ENCODE data around the gene KBTBD4.
"Not testable (repeated sequence)": the region's sequence is repeated elsewhere in the genome, so short reads cannot be mapped to it uniquely, and the experiment has no call there.

Gene KBTBD4

GRCh38 chr11:47558695-47559094, 20.1 kb downstream of the KBTBD4 start:
- DNase-seq (ENCODE audit: low spot score) = no peak

- not testable (repeated sequence) for DNase-seq (ENCODE audit: low spot score)
These were observed 21.8 kb downstream of the KBTBD4 start for GRCh38 chr11:47557004-47557403.

- no peak for DNase-seq (ENCODE audit: low spot score)
These were observed 25.4 kb downstream of the KBTBD4 start for GRCh38 chr11:47553406-47553743.

DNA sequence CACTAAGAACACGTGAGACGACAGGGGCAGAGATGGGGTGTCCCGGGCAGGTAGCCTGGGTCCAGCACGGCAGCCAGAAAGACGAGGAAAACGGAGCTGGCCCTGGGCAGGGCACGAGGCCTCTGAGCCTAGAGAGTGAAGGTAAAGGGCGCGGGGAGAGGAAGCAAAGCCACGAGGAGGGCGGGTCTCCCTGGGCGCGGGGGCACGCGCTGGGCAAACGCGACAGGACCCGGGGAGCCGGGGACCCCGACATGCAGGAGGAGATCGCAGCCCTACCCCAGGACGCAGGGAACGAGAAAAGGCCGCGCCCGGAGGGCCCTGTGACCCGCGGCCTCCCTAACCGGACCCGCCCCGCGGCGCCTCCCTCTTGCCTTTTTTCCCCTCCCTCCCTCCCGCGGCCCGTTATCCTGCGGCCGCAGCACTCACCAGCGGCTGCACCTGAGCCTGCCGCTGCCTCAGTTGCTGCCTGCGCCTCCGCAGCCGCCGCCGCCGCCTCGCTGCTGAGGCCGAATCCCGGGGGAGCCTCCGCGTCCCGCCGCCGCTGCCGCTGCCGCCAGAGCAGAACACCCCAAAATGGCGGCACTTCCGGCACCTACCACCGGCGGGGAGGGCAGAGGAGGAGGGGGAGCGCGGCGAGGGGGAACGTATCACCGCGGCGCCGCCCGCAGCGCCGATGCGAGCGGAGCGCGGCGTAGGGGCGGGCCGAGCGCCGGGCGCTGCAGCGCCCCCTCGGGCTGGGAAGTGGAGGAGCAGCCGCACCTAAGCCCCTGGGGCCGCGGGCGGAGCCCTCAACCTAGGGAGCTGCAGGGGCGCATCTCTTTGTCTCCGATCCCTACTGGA, 26.0 kb downstream of the KBTBD4 start, which contains the start of gene CELF1:
Gene CELF1, minus strand, starts transcription at position 567 of the 840 bp plus-strand sequence. CDS start 53,609 bp downstream, outside the sequence.
- peak; percentile 95 for DNase-seq (ENCODE audit: low spot score)

DNA sequence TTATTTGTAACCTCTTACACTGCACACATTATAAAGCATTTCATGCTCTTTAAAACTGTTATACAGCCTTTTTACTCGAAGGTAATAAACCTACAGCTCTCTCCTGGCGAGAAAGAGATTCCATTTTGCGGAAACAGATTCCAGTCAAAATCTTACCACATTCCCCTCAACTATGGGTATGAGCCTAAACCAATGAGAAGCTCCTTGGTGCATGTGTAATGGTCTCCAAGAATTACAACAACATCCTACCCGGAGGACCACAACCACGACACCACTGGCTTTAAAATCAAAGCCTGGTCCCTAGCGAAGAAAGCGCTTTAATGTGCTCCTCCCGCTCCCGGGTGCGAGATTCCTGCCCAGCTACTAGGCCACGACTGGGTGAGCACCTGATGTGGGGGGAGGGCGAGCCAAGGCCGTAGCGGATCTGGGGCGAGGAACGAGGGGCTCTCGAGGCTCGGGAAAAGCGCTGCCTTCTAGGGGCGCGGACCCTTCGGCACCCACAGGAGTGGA, 26.7 kb downstream of the KBTBD4 start:
- DNase-seq (ENCODE audit: low spot score) = no peak

GRCh38 chr11:47551086-47551485, 27.7 kb downstream of the KBTBD4 start:
- DNase-seq (ENCODE audit: low spot score) = no peak

- DNase-seq (ENCODE audit: low spot score) = no peak
These were observed 28.3 kb downstream of the KBTBD4 start for GRCh38 chr11:47550288-47551047.

DNA sequence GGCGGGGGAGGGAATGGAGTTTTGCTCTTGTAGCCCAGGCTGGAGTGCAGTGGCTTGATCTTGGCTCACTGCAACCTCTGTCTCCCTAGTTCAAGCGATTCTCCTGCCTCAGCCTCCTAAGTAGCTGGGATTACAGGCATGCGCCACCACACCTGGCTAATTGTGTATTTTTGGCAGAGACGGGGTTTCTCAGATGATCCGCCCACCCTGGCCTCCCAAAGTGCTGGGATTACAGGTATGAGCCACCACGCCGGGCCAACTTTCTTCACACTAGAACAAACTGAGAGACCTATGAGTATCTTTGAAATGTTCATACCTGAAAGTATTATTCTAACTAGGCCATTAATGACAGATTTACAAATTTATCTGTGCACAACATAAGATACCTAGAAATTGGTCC, 32.5 kb downstream of the KBTBD4 start:
- not testable (repeated sequence) for DNase-seq (ENCODE audit: low spot score)

GRCh38 chr11:47545298-47545697, 33.5 kb downstream of the KBTBD4 start:
- no peak for DNase-seq (ENCODE audit: low spot score)

- no peak for DNase-seq (ENCODE audit: low spot score)
These were observed 37.7 kb downstream of the KBTBD4 start for GRCh38 chr11:47541070-47541469.

DNA sequence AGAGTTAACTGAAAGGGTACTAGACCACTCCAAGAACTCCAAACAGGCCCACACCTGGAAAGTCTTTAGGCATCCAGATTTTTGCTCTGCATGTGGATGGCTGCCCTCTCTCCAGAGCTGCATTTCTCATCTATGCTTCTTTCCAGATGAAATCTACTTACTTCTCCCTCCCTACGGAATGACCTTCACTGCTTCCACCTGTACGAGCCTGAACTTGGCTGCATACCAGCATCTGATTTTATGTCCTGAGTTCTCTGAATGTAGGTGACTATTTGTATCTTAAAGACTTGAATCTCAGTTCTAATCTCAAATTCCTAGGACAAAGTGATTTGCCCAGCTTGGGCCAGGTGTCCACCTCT, 39.1 kb downstream of the KBTBD4 start:
- DNase-seq (ENCODE audit: low spot score) = no peak

- no peak for DNase-seq (ENCODE audit: low spot score)
These were observed 39.8 kb downstream of the KBTBD4 start for GRCh38 chr11:47538741-47539565.

- no peak for DNase-seq (ENCODE audit: low spot score)
These were observed 41.9 kb downstream of the KBTBD4 start for GRCh38 chr11:47536915-47537314.

DNA sequence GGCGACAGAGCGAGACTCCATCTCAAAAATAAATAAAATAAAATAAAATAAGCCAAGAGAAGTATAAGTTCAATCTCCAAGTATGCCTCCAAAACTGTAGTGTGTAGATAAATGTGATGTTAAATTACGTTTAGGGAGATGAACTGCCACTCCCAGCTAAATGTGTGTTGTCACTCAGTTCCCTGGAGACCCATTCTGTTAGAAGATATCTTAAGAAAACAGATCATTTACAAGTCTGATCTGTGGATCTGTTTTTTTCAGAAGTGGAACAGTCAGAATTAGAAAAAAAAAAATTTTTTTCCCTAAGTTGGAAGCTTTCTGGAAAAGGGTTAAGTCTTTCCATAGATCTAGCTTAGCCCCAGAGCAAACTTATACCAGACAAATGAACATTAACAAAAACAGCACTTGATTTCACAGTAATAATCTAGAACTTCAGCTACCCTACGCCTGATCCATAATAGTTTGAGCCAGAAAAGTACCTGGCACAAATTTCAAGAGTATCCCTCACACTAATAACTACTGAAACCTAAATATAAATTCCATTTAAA, 44.0 kb downstream of the KBTBD4 start:
- DNase-seq (ENCODE audit: low spot score) = no peak

DNA sequence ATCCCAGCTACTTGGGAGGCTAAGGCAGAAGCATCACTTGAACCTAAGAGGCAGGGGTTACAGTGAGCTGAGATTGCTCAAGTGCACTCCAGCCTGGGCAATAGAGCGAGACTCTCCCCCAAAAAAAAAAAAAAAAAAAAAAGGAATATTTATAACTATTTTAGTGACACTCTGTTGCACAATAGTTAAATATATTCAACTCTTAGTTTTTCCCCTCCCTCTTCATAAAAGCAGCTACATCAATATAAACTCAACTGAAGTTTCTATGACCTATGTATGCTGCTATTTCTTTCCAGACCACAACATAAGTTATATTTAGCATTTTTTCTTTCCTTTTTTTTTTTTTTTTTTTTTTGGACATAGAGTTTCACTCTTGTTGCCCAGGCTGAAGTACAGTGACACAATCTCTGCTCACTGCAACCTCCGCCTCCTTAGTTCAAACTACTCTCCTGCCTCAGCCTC, 45.0 kb downstream of the KBTBD4 start:
- no peak for DNase-seq (ENCODE audit: low spot score)

GRCh38 chr11:47532597-47533213, 46.1 kb downstream of the KBTBD4 start:
- DNase-seq (ENCODE audit: low spot score) = no peak

DNA sequence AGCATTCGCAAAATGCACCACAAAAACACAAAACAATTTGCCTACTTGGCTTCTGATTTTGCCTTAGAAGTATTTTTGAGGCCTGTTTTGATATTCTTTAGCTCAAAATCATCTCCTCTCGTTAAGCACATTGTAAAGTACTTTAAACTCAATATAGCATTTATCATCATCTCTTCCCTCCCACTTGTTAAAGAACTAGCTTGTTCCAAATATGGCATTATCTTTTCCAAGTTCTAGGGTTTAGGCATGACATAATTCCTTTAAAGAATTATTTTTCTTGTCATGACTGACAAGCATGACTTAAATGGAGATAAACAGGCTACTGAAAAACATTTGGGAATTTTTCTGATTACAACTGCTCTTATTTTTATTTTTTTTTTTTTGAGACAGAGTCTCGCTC, 47.1 kb downstream of the KBTBD4 start:
- DNase-seq (ENCODE audit: low spot score) = no peak

DNA sequence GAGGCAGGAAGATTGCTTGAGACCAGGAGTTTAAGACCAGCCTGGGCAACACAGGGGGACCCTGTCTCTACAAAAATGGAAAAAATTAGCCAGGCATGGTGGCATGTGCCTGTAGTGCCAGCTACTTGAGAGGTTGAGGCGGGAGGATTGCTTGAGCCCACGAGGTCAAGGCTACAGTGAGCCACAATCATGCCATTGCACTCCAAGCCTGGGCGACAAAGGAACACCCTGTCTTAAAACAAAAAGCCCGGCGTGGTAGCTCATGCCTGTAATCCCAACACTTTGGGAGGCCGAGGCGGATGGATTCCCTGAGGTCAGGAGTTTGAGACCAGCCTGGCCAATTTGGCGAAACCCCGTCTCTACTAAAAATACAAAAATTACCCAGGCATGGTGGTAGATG, 48.0 kb downstream of the KBTBD4 start:
- DNase-seq (ENCODE audit: low spot score) = not testable (repeated sequence)

GRCh38 chr11:47529951-47530350, 48.8 kb downstream of the KBTBD4 start:
- no peak for DNase-seq (ENCODE audit: low spot score)

GRCh38 chr11:47527186-47527585, 51.6 kb downstream of the KBTBD4 start:
- DNase-seq (ENCODE audit: low spot score) = no peak

DNA sequence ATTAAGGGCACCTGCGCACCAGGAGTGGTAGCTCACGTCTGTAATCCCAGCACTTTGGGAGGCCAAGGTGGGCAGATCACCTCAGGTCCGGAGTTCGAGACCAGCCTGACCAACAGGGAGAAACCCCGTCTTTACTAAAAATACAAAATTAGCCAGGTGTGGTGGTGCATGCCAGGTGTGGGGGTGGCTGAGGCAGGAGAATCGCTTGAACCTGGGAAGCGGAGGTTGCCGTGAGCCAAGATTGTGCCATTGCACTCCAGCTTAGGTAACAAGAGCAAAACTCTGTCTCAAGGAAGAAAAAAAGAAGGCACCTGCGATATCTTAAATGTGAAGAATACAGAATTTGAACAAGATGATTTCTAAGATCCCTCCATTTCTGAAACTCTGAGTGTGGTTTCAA, 52.7 kb downstream of the KBTBD4 start:
- not testable (repeated sequence) for DNase-seq (ENCODE audit: low spot score)

Data from left forelimb (tissue), 1 donor.